ENCODE data around the gene MYBBP1A.
A peak's percentile ranks its signal among the peaks of the same experiment; 100 is the strongest.

The MYBBP1A gene

DNA sequence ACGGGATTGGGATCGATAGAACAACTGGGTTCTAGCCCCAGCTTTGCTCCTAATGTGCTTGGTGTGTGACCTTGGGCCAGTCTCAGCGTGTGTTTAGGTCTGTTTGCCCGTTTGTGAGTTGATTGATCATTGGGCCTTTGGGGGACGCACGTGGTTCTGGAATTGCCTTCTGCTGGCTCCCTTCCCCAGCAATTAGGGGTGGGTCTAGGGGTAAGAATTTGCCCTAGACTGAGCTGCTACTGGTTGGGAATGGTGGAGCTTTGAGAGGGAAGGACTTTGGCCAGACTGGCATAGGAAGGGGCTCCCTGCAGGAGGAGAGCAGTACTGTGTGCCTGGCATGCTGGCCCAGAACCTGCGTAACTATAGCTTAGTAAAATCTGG is 55.0 kb downstream of the MYBBP1A start:
- Histone ChIP-seq H3K36me3 (ENCODE audit: control insufficient read depth, insufficient read depth, low read length) (no peaks in the 10 kb centered on the region), H3K4me3 (replicated peaks; ENCODE audit: low read depth, low read length) (no peak overlapping the region), H3K27me3 (replicated peaks; ENCODE audit: control insufficient read depth, insufficient read depth, low read length) (peaks cover 6% of the 10 kb centered on the region)
- no peak for DNase-seq (ENCODE audit: extremely low read depth, insufficient read length)
- TF ChIP-seq, protein P1, sequence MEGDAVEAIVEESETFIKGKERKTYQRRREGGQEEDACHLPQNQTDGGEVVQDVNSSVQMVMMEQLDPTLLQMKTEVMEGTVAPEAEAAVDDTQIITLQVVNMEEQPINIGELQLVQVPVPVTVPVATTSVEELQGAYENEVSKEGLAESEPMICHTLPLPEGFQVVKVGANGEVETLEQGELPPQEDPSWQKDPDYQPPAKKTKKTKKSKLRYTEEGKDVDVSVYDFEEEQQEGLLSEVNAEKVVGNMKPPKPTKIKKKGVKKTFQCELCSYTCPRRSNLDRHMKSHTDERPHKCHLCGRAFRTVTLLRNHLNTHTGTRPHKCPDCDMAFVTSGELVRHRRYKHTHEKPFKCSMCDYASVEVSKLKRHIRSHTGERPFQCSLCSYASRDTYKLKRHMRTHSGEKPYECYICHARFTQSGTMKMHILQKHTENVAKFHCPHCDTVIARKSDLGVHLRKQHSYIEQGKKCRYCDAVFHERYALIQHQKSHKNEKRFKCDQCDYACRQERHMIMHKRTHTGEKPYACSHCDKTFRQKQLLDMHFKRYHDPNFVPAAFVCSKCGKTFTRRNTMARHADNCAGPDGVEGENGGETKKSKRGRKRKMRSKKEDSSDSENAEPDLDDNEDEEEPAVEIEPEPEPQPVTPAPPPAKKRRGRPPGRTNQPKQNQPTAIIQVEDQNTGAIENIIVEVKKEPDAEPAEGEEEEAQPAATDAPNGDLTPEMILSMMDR (IDR thresholded peaks at IDR 0.05; ENCODE audit: insufficient read depth, low read length, poor library complexity, severe bottlenecking): no peak

DNA sequence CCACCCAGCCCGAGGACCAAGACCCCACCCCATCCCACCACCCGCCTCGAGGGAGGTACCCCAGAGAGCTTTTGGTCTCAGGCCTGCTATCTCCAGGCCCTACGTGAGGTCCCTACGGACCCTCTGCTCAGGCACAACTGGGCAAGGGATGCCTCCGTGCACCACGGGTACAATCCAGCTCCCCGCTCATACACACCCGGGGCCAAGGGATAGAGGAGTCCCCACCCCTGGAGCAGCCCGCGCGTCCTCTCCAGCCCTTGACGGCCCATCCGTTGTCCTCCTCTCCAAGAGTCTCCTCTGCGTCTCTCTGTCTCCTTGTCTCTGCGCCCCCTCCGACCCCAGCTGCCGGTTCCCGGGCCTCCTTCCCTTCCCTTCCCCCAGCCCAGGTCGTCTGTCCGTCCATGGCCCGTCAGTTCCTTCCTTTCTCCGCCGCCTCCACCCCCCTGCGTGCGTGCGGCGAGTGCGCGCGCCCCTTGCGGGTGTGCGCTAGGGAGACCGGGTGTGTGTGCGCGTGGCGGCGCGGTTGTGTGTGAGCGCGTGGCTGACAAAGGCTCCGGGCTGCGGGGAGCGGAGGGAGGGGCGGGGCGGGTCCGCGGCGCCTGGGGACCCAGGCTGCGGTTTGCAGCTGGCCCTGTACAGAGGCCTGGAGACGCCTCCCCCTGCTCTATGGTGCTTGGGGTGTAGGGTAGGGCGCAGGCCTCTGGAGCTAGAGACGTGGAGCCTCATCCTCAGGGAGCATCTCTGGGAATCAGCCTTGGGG is 55.6 kb downstream of the MYBBP1A start:
- H3K4me3 ChIP-seq (replicated peaks; ENCODE audit: low read depth, low read length): no peak overlapping the region

DNA sequence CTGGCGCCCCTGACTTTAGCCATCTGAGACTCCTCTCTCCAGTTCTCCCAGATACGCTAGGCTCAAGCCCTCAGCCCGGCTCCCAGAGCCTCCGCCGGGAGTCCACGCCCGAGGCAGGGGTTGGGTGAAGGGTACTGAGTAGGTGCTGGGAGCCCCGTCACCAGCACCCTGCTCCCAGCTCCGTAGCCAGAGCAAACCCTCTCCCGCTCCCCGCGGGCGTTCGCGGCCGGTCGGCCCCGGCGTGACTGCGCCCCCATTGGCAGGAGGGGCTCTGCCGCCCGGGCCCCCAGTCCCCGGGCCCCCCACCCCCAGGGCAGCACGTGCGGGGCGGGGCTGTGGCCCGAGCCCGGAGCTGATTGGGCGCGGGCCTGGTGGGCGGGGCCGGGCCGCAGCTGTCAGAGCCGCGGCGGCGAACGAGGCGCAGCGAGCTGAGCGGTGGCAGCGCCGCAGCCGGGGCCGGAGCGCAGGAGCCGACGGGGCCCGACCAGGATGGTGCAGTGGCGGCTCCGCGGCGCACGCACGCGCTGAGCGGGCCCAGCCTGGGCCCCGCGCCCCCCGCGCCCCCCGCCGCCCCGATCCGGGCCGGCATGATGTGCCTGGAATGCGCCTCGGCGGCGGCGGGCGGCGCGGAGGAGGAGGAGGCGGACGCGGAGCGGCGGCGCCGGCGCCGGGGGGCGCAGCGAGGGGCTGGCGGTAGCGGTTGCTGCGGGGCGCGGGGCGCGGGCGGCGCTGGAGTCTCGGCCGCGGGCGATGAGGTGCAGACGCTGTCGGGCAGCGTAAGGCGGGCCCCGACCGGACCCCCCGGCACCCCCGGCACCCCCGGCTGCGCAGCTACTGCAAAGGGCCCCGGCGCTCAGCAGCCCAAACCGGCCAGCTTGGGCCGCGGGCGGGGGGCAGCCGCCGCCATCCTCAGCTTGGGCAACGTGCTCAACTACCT is 56.5 kb downstream of the MYBBP1A start, which contains the start of gene SPNS2:
SPNS2 (plus strand) TSS at position 421 of the 937 bp plus-strand sequence; CDS start at position 588, 167 bp downstream.
- TF ChIP-seq, protein P1 (IDR thresholded peaks at IDR 0.05; ENCODE audit: insufficient read depth, low read length, poor library complexity, severe bottlenecking): no peak
- DNase-seq (ENCODE audit: extremely low read depth, insufficient read length): peak; percentile 59
- peak within 1 kb of the TSS; percentile 40 for H3K4me3 ChIP-seq (replicated peaks; ENCODE audit: low read depth, low read length)
- H3K36me3 ChIP-seq (ENCODE audit: control insufficient read depth, insufficient read depth, low read length): no peaks in the 10 kb centered on the region
- peaks cover 6% of the 10 kb centered on the region for H3K27me3 ChIP-seq (replicated peaks; ENCODE audit: control insufficient read depth, insufficient read depth, low read length)

More for the DNA sequence above, 55.6 kb downstream of the MYBBP1A start:
- no peak for DNase-seq (ENCODE audit: extremely low read depth, insufficient read length)
- TF ChIP-seq, protein P1 (IDR thresholded peaks at IDR 0.05; ENCODE audit: insufficient read depth, low read length, poor library complexity, severe bottlenecking): no peak
- no peaks in the 10 kb centered on the region for H3K36me3 ChIP-seq (ENCODE audit: control insufficient read depth, insufficient read depth, low read length)
- H3K27me3 ChIP-seq (replicated peaks; ENCODE audit: control insufficient read depth, insufficient read depth, low read length): peaks cover 6% of the 10 kb centered on the region

DNA sequence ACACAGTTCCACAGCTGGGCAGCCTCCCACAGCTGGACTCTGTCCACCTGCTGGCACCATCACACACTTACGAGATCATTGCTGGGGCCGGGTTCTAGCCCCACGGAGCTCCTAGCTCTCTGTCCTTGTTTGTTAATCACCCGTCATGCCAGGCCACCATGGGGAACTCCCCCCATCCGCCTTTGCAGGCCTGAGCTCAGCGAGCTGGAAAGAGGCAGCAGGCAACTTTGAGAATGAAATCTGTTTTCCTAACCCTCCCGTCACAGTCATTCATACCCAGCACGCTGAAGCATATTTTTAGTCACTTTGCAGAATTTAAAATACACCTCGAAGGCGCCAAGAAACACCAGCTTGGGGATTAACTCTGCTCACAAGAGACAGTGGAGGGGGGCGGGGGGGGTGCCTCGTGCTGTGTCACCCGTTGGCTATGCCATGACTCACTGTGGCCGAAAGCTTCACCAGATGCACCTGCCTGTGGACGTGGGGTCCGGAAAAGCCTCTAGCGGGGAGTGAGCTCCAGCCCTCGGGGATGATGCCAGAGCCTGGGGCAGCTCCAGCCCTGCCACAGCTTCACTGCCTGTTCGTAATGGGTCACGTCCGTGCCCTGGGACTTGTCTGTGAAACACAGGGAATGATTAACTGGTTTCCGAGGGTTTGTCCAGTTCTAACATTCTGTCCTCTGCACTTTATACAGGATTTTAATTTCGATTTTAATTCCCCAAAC is 57.9 kb downstream of the MYBBP1A start:
- Histone ChIP-seq H3K27me3 (replicated peaks; ENCODE audit: control insufficient read depth, insufficient read depth, low read length) (peaks cover 6% of the 10 kb centered on the region), H3K36me3 (ENCODE audit: control insufficient read depth, insufficient read depth, low read length) (no peaks in the 10 kb centered on the region), H3K4me3 (replicated peaks; ENCODE audit: low read depth, low read length) (no peak overlapping the region)
- TF ChIP-seq, protein P1 (IDR thresholded peaks at IDR 0.05; ENCODE audit: insufficient read depth, low read length, poor library complexity, severe bottlenecking): no peak
- DNase-seq (ENCODE audit: extremely low read depth, insufficient read length): peak; percentile 60

DNA sequence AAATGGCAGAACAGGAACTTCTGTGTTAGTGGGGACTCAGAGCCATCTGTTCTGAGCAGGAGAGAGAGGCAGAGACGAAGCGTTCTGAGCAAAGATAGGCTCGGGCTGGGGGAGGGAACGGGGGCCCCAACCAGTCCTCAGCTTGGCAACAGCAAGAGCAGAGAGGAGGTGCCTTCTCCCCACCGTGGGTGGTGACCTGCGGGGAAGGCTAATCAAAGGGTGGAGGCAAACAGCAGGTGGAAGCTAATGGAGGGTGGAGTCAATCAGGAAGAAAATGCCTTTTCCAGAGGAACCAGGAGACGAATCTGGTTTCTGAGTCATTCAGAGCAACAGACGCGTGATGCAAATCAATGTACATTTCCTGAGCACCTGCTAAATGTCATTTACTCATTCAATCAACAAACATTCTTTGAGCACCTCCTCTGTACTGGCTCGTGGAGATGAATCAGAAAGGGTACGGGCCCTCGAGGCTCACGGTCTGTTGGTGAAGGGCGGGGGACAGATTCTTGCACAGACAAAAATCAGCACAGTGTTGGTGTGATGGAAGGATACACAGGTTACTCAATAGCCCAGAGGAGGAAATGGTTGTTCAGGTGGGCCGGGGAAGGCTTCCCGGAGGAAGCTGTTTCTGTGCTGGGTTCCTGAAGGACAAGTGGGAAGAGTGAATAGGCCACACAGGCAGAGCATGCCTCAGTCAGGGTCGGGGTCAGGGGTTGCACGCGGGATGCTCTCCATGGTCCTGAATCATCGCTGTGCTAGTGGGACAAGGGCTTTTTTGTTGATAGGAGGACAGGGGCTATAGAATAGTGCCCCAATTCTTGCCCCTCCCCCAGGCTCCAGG is 62.2 kb downstream of the MYBBP1A start:
- no peak for DNase-seq (ENCODE audit: extremely low read depth, insufficient read length)
- no peaks in the 10 kb centered on the region for H3K36me3 ChIP-seq (ENCODE audit: control insufficient read depth, insufficient read depth, low read length)
- TF ChIP-seq, protein P1 (IDR thresholded peaks at IDR 0.05; ENCODE audit: insufficient read depth, low read length, poor library complexity, severe bottlenecking): no peak
- H3K4me3 ChIP-seq (replicated peaks; ENCODE audit: low read depth, low read length): no peak overlapping the region
- no peaks in the 10 kb centered on the region; the same call in 1 of the 2 replicates for H3K27me3 ChIP-seq (replicated peaks; ENCODE audit: control insufficient read depth, insufficient read depth, low read length)
